ENCODE data around the gene ARMC2. TPM values are rescaled to one million over a fixed set of nuclear protein-coding genes. Genes with fewer than 3 reads are reported as not detected.

The ARMC2 gene
- total RNA-seq, 2 experiments from 2014 or later: 2.7 to 4.6 TPM

GRCh38 chr6:108831104-108831503 is 17.1 kb upstream of the ARMC2 start:
- Mint-ChIP-seq H3K9me3 (peaks cover 8% of the 10 kb centered on the region), H3K4me3 (no peak overlapping the region), H3K27ac (no peak overlapping the region), H3K27me3 (no peaks in the 10 kb centered on the region), H3K4me1 (ENCODE audit: low read depth) (peaks cover 2% of the 10 kb centered on the region), H3K36me3 (ENCODE audit: low read depth) (peaks cover 2% of the 10 kb centered on the region)
- TF ChIP-seq CTCF (IDR thresholded peaks at IDR 0.05): no peak
- CTCF ChIA-PET: no interaction called here
- intact Hi-C loops (cut with micrococcal nuclease): no loop called here
- no peak for DNase-seq
- no peak for ATAC-seq
- POLR2A ChIA-PET: no interaction called here

GRCh38 chr6:108832738-108833137 is 15.5 kb upstream of the ARMC2 start:
- POLR2A ChIA-PET: no interaction called here
- DNase-seq: no peak
- Mint-ChIP-seq H3K36me3 (ENCODE audit: low read depth) (no peaks in the 10 kb centered on the region), H3K27ac (no peak overlapping the region), H3K9me3 (no peaks in the 10 kb centered on the region), H3K27me3 (no peaks in the 10 kb centered on the region), H3K4me3 (no peak overlapping the region), H3K4me1 (ENCODE audit: low read depth) (peaks cover 10% of the 10 kb centered on the region)
- no peak for ATAC-seq
- CTCF ChIA-PET: interaction anchor here (1.0 to 1.5 kb wide), 3 partner anchors 13 to 290 kb away, joined by 4 to 7 read pairs (median 5); no protein-coding TSS in a partner anchor
- TF ChIP-seq CTCF (IDR thresholded peaks at IDR 0.05): no peak
- intact Hi-C loops (cut with micrococcal nuclease): no loop called here

GRCh38 chr6:108835218-108835850 is 12.9 kb upstream of the ARMC2 start:
- TF ChIP-seq CTCF (IDR thresholded peaks at IDR 0.05): peak; percentile 91
- peaks cover 19% of the 10 kb centered on the region for H3K4me1 Mint-ChIP-seq (ENCODE audit: low read depth)
- peak; percentile 95 for DNase-seq
- intact Hi-C loops (cut with micrococcal nuclease): loop anchor here (1.0 to 5.0 kb wide), 2 partner anchors 57 to 293 kb away; no protein-coding TSS in a partner anchor
- H3K36me3 Mint-ChIP-seq (ENCODE audit: low read depth): no peaks in the 10 kb centered on the region
- peak; percentile 96 for ATAC-seq
- no peaks in the 10 kb centered on the region for H3K9me3 Mint-ChIP-seq
- ChIA-PET POLR2A (no interaction called here), CTCF (interaction anchor here (0.6 to 3.2 kb wide), 27 partner anchors 10 to 311 kb away, joined by 3 to 18 read pairs (median 4); partner anchors contain the start of gene ARMC2)
- no peak overlapping the region for H3K4me3 Mint-ChIP-seq
- H3K27ac Mint-ChIP-seq: no peak overlapping the region
- H3K27me3 Mint-ChIP-seq: peaks cover 2% of the 10 kb centered on the region

GRCh38 chr6:108836061-108836460 is 12.2 kb upstream of the ARMC2 start:
- Mint-ChIP-seq H3K9me3 (no peaks in the 10 kb centered on the region), H3K4me1 (ENCODE audit: low read depth) (peaks cover 19% of the 10 kb centered on the region), H3K4me3 (no peak overlapping the region), H3K36me3 (ENCODE audit: low read depth) (no peaks in the 10 kb centered on the region), H3K27me3 (peaks cover 2% of the 10 kb centered on the region), H3K27ac (no peak overlapping the region)
- DNase-seq (no peak), ATAC-seq (no peak)
- no peak for TF ChIP-seq CTCF (IDR thresholded peaks at IDR 0.05)
- intact Hi-C loops (cut with micrococcal nuclease): loop anchor here (5.0 kb wide), 1 partner anchor 56 kb away; no protein-coding TSS in a partner anchor
- POLR2A ChIA-PET: no interaction called here
- CTCF ChIA-PET: interaction anchor here (0.6 to 3.2 kb wide), 28 partner anchors 10 to 312 kb away, joined by 3 to 18 read pairs (median 4); partner anchors contain the start of gene ARMC2
